ENCODE measurements around the gene CAMK2G.

GRCh38 chr10:73862011-73862410 is 12.3 kb downstream of the CAMK2G start:
- TF ChIP-seq CTCF (IDR thresholded peaks at IDR 0.05; ENCODE audit: borderline replicate concordance, extremely low read depth, low read length, poor library complexity, severe bottlenecking), result no peak
- TF ChIP-seq EZH2 (IDR thresholded peaks at IDR 0.05; ENCODE audit: borderline replicate concordance, low read depth, low read length, severe bottlenecking), result no peak
